HG02970 (cell line): Measurements from ENCODE around the gene TCERG1L.

Experiments
- ATAC-seq: cut with Tn5 transposase; IDR thresholded peaks from one replicate; pipeline ENCODE4 v1.9.1; 2021; ENCODE audit warnings: mild to moderate bottlenecking, moderate library complexity, moderate number of reproducible peaks; ENCODE audit not compliant: unreplicated experiment, low FRiP score

The TCERG1L gene

GRCh38 chr10:131272897-131273451, 38.5 kb downstream of the TCERG1L start:
- ATAC-seq, result no peak

GRCh38 chr10:131271966-131272365, 39.6 kb downstream of the TCERG1L start:
- no peak for ATAC-seq

GRCh38 chr10:131271195-131271880, 40.2 kb downstream of the TCERG1L start:
- no peak for ATAC-seq

- no peak for ATAC-seq
These were observed 40.9 kb downstream of the TCERG1L start for GRCh38 chr10:131270461-131271190.

- no peak for ATAC-seq
These were observed 41.6 kb downstream of the TCERG1L start for GRCh38 chr10:131269776-131270460.

- no peak for ATAC-seq
These were observed 43.8 kb downstream of the TCERG1L start for GRCh38 chr10:131267814-131268095.

- ATAC-seq, result no peak
These were observed 44.3 kb downstream of the TCERG1L start for GRCh38 chr10:131266936-131267813.

- ATAC-seq, result no peak
These were observed 47.3 kb downstream of the TCERG1L start for GRCh38 chr10:131264110-131264788.

- ATAC-seq, result no peak
These were observed 49.5 kb downstream of the TCERG1L start for GRCh38 chr10:131261890-131262475.

- no peak for ATAC-seq
These were observed 50.9 kb downstream of the TCERG1L start for GRCh38 chr10:131260452-131261211.

GRCh38 chr10:131260031-131260430, 51.5 kb downstream of the TCERG1L start:
- ATAC-seq, result no peak

- no peak for ATAC-seq
These were observed 52.0 kb downstream of the TCERG1L start for GRCh38 chr10:131259535-131259934.

- no peak for ATAC-seq
These were observed 53.3 kb downstream of the TCERG1L start for GRCh38 chr10:131258256-131258655.

GRCh38 chr10:131257027-131257426, 54.5 kb downstream of the TCERG1L start:
- no peak for ATAC-seq

- ATAC-seq, result no peak
These were observed 56.7 kb downstream of the TCERG1L start for GRCh38 chr10:131254859-131255252.

GRCh38 chr10:131253931-131254858, 57.3 kb downstream of the TCERG1L start:
- ATAC-seq, result no peak

- ATAC-seq, result no peak
These were observed 58.8 kb downstream of the TCERG1L start for GRCh38 chr10:131252567-131253276.
